HCT116 (cell line): ENCODE data around the gene PF4V1. TPM values are rescaled to one million over a fixed set of nuclear protein-coding genes. Genes with fewer than 3 reads are reported as not detected.

Experiments
- ATAC-seq: fragments of 200-7000 bp; cut with Tn5 transposase; 2 replicates; pipeline ENCODE4 v1.9.1; 2020; ENCODE audit warnings: mild to moderate bottlenecking, moderate library complexity
- BruUV-seq: library from RNA; stranded (reverse); fragments of 400-500 nt; replicated peaks from 2 replicates; lab custom pipeline; 2021; lab: Mats Ljungman, UMichigan
- CTCF ChIA-PET: fragments of 300-600 bp; sonication (Branson Sonifier 250); formaldehyde crosslinking; loops from one replicate; lab custom pipeline; 2021; ENCODE audit warnings: antibody characterized with exemption; lab: Charles Lee
- POLR2A ChIA-PET: fragments of 300-600, 350-600 bp; sonication (Branson Sonifier 250); formaldehyde crosslinking; loops from one replicate; lab custom pipeline; 2021; ENCODE audit warnings: antibody characterized with exemption; lab: Charles Lee
- RAD21 ChIA-PET, 2 experiments: fragments of 300-600 bp; sonication (Branson Sonifier 250); formaldehyde crosslinking; loops; one replicate each; lab custom pipeline; 2023; ENCODE audit warnings: low total read pairs in 2 of 2; ENCODE audit not compliant: uncharacterized antibody in 2 of 2, unreplicated experiment in 2 of 2, low non-redundant PET in 1 of 2; lab: Charles Lee
- DNase-seq: peaks from one replicate; pipeline ENCODE4 v3.0.0-alpha.2; 2010; ENCODE audit warnings: low read depth, low spot score
- H2AFZ ChIP-seq: fragments of 200-600 bp; shearing (Covaris generic), sonication (generic); 2 replicates; pipeline ENCODE4 v1.6.1; 2017; ENCODE audit warnings: low read depth, mixed run types, mixed read lengths, antibody characterized with exemption, low read length; ENCODE audit not compliant: poor library complexity, severe bottlenecking
- H3K27ac ChIP-seq: 2 replicates; pipeline ENCODE4 v1.5.1; 2012; ENCODE audit warnings: low read depth, low read length
- H3K27me3 ChIP-seq: fragments of 200-600 bp; sonication (generic); 2 replicates; pipeline ENCODE4 v1.6.1; 2016; ENCODE audit warnings: mixed run types, low read length, mixed read lengths; ENCODE audit not compliant: insufficient read depth
- H3K36me3 ChIP-seq, 2 experiments: fragments of 200-500 bp in 1 of 2; fragments of 200-600 bp in 1 of 2; sonication (Bioruptor generic) in 1 of 2; sonication (generic) in 1 of 2; 2 replicates each; pipeline versions ENCODE4 v1.5.1 to v1.6.1; 2014 to 2016; ENCODE audit warnings: low read length in 2 of 2, inconsistent platforms in 1 of 2, mixed read lengths in 1 of 2, mixed run types in 1 of 2; ENCODE audit not compliant: insufficient read depth in 2 of 2, control insufficient read depth in 1 of 2
- H3K4me1 ChIP-seq, 2 experiments: fragments of 200-600 bp in 1 of 2; sonication (generic) in 1 of 2; 2 replicates each; pipeline versions ENCODE4 v1.5.1 to v1.6.1; 2012 to 2017; ENCODE audit warnings: low read length in 2 of 2, inconsistent platforms in 1 of 2, mild to moderate bottlenecking in 1 of 2, mixed read lengths in 1 of 2, mixed run types in 1 of 2, moderate library complexity in 1 of 2; ENCODE audit not compliant: insufficient read depth in 2 of 2, control insufficient read depth in 1 of 2
- H3K4me2 ChIP-seq: fragments of 200-600 bp; sonication (generic); 2 replicates; pipeline ENCODE4 v1.6.1; 2017; ENCODE audit warnings: mixed run types, low read length, mixed read lengths
- H3K4me3 ChIP-seq, 2 experiments: fragments of 200-600 bp in 1 of 2; sonication (generic) in 1 of 2; replicated peaks in 1 of 2; 2 replicates each; pipeline ENCODE4 v1.5.1; 2011 to 2016; ENCODE audit warnings: low read length in 2 of 2, control low read depth in 1 of 2, low read depth in 1 of 2, mild to moderate bottlenecking in 1 of 2, mixed read lengths in 1 of 2, mixed run types in 1 of 2
- H3K79me2 ChIP-seq: fragments of 200-600 bp; sonication (generic); 2 replicates; pipeline ENCODE4 v1.6.1; 2017; ENCODE audit warnings: mild to moderate bottlenecking, mixed run types, low read length, moderate library complexity, mixed read lengths; ENCODE audit not compliant: insufficient read depth
- H3K9ac ChIP-seq: fragments of 200-600 bp; sonication (generic); 2 replicates; pipeline ENCODE4 v1.6.1; 2016; ENCODE audit warnings: low read length, mixed read lengths
- H3K9me2 ChIP-seq: fragments of 200-600 bp; sonication (generic), shearing (Covaris generic); 2 replicates; pipeline ENCODE4 v1.6.1; 2017; ENCODE audit warnings: mixed run types, mild to moderate bottlenecking, moderate library complexity; ENCODE audit not compliant: insufficient read depth
- H3K9me3 ChIP-seq, 2 experiments: fragments of 200-500 bp in 1 of 2; fragments of 200-600 bp in 1 of 2; sonication (Bioruptor generic) in 1 of 2; sonication (generic) in 1 of 2; 2 replicates each; pipeline ENCODE4 v1.6.1; 2014 to 2017; ENCODE audit warnings: low read length in 2 of 2, mixed read lengths in 2 of 2, inconsistent platforms in 1 of 2, low read depth in 1 of 2, mild to moderate bottlenecking in 1 of 2, mixed run types in 1 of 2, moderate library complexity in 1 of 2; ENCODE audit not compliant: control insufficient read depth in 1 of 2, insufficient read depth in 1 of 2
- H4K20me1 ChIP-seq: fragments of 200-600 bp; sonication (generic), shearing (Covaris generic); 2 replicates; pipeline ENCODE4 v1.6.1; 2017; ENCODE audit warnings: mixed run types, mild to moderate bottlenecking, moderate library complexity; ENCODE audit not compliant: insufficient read depth
- CEBPB ChIP-seq: IDR thresholded peaks from 2 replicates; pipeline ENCODE4 v1.6.1; 2012; ENCODE audit warnings: low read depth
- EGR1 ChIP-seq: IDR thresholded peaks from 2 replicates; pipeline ENCODE4 v1.6.1; 2012; ENCODE audit warnings: low read depth
- ELF1 ChIP-seq: IDR thresholded peaks from 2 replicates; pipeline ENCODE4 v1.6.1; 2012; ENCODE audit warnings: low read depth, borderline replicate concordance
- EZH2 ChIP-seq: fragments of 200-600 bp; sonication (generic); IDR thresholded peaks from 2 replicates; pipeline ENCODE4 v1.6.1; 2017; ENCODE audit warnings: antibody characterized with exemption, mixed run types
- EZH2phosphoT487 ChIP-seq: fragments of 200-600 bp; IDR thresholded peaks from 2 replicates; pipeline ENCODE4 v1.6.1; 2018; ENCODE audit warnings: antibody characterized with exemption, borderline replicate concordance
- POLR2A ChIP-seq: IDR thresholded peaks from 2 replicates; pipeline ENCODE4 v1.7.0; 2011; ENCODE audit warnings: borderline replicate concordance; ENCODE audit not compliant: insufficient read depth, insufficient read length; ENCODE audit errors: extremely low read depth
- POLR2AphosphoS5 ChIP-seq: IDR thresholded peaks from 2 replicates; pipeline ENCODE4 v1.6.1; 2011; ENCODE audit warnings: mild to moderate bottlenecking, low read depth, low read length, moderate library complexity
- SIN3A ChIP-seq: IDR thresholded peaks from 2 replicates; pipeline ENCODE4 v1.6.1; 2012; ENCODE audit warnings: low read depth
- SP1 ChIP-seq: IDR thresholded peaks from 2 replicates; pipeline ENCODE4 v1.6.1; 2012; ENCODE audit warnings: low read depth
- SRF ChIP-seq: IDR thresholded peaks from 2 replicates; pipeline ENCODE4 v1.6.1; 2012; ENCODE audit warnings: low read depth
- TCF7L2 ChIP-seq: IDR thresholded peaks from 2 replicates; pipeline ENCODE4 v1.7.0; 2011; ENCODE audit warnings: borderline replicate concordance, inconsistent platforms; ENCODE audit not compliant: insufficient read depth, insufficient read length; ENCODE audit errors: extremely low read depth
- YY1 ChIP-seq: IDR thresholded peaks from 2 replicates; pipeline ENCODE4 v1.6.1; 2011; ENCODE audit warnings: low read length, low read depth, moderate library complexity, mild to moderate bottlenecking; ENCODE audit not compliant: insufficient replicate concordance; ENCODE audit errors: extremely low read depth
- ZFX ChIP-seq: fragments of 450-650 bp; IDR thresholded peaks from 2 replicates; pipeline ENCODE4 v1.6.1; 2017
- ZNF274 ChIP-seq: fragments of 200-500 bp; sonication (Bioruptor generic); IDR thresholded peaks from 2 replicates; pipeline ENCODE4 v1.6.1; 2014; ENCODE audit warnings: mild to moderate bottlenecking, low read depth, low read length, inconsistent platforms
- intact Hi-C: fragments of 100-400 bp; cut with micrococcal nuclease; formaldehyde crosslinking; loops from 2 replicates; pipeline ENCODE4 v1.10.0; 2022
- total RNA-seq: library from RNA; stranded (reverse); gene quantifications from one replicate; pipeline ENCODE4 v1.2.1, GENCODE V29; 2021; ENCODE audit not compliant: unreplicated experiment
- TF ChIP-seq, protein P1 (sequence below), 3 experiments: fragments of 200-600 bp in 1 of 3; sonication (generic) in 1 of 3; IDR thresholded peaks in 2 of 3; conservative IDR thresholded peaks in 1 of 3; 2 replicates each; pipeline ENCODE4 v1.5.1; 2012 to 2017; ENCODE audit warnings: low read depth in 2 of 3, low read length in 2 of 3, antibody characterized with exemption in 1 of 3, borderline replicate concordance in 1 of 3, control low read depth in 1 of 3, mild to moderate bottlenecking in 1 of 3, mixed read lengths in 1 of 3, mixed run types in 1 of 3, moderate library complexity in 1 of 3; ENCODE audit not compliant: insufficient read depth in 1 of 3
- TF ChIP-seq, protein P2 (sequence below): IDR thresholded peaks from 2 replicates; pipeline ENCODE4 v1.6.1; 2011; ENCODE audit warnings: mild to moderate bottlenecking, low read length, moderate library complexity; ENCODE audit not compliant: insufficient replicate concordance; ENCODE audit errors: extremely low read depth
- TF ChIP-seq, protein P3 (sequence below): IDR thresholded peaks from 2 replicates; pipeline ENCODE4 v1.6.1; 2012
- TF ChIP-seq, protein P4 (sequence below): IDR thresholded peaks from 2 replicates; pipeline ENCODE4 v1.6.1; 2012; ENCODE audit warnings: low read depth

The PF4V1 gene
- total RNA-seq, 1 experiment from 2014 or later = not detected

DNA sequence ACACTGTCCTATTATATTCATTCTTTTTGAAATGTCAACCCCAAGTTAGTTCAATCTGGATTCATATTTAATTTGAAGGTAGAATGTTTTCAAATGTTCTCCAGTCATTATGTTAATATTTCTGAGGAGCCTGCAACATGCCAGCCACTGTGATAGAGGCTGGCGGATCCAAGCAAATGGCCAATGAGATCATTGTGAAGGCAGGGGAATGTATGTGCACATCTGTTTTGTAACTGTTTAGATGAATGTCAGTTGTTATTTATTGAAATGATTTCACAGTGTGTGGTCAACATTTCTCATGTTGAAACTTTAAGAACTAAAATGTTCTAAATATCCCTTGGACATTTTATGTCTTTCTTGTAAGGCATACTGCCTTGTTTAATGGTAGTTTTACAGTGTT, 17.7 kb downstream of the PF4V1 start:
- ChIA-PET CTCF (no interaction called here), POLR2A (no interaction called here), RAD21 (no interaction called here)
- no peaks in the 10 kb centered on the region for H3K9me3 ChIP-seq
- H3K27me3 ChIP-seq = no peaks in the 10 kb centered on the region
- TF ChIP-seq EGR1 = no peak
- TF ChIP-seq, protein P1, sequence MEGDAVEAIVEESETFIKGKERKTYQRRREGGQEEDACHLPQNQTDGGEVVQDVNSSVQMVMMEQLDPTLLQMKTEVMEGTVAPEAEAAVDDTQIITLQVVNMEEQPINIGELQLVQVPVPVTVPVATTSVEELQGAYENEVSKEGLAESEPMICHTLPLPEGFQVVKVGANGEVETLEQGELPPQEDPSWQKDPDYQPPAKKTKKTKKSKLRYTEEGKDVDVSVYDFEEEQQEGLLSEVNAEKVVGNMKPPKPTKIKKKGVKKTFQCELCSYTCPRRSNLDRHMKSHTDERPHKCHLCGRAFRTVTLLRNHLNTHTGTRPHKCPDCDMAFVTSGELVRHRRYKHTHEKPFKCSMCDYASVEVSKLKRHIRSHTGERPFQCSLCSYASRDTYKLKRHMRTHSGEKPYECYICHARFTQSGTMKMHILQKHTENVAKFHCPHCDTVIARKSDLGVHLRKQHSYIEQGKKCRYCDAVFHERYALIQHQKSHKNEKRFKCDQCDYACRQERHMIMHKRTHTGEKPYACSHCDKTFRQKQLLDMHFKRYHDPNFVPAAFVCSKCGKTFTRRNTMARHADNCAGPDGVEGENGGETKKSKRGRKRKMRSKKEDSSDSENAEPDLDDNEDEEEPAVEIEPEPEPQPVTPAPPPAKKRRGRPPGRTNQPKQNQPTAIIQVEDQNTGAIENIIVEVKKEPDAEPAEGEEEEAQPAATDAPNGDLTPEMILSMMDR (IDR thresholded peaks at IDR 0.05 in 2 of 3, conservative IDR thresholded peaks at IDR 0.05 in 1 of 3; ENCODE audit: borderline replicate concordance in 1 of 3, insufficient read depth in 1 of 3, low read depth in 2 of 3, low read length in 2 of 3) = no peak
- no peak for TF ChIP-seq TCF7L2
- no peak for TF ChIP-seq POLR2AphosphoS5
- TF ChIP-seq YY1 = no peak
- no peak for TF ChIP-seq CEBPB
- TF ChIP-seq, protein P2, sequence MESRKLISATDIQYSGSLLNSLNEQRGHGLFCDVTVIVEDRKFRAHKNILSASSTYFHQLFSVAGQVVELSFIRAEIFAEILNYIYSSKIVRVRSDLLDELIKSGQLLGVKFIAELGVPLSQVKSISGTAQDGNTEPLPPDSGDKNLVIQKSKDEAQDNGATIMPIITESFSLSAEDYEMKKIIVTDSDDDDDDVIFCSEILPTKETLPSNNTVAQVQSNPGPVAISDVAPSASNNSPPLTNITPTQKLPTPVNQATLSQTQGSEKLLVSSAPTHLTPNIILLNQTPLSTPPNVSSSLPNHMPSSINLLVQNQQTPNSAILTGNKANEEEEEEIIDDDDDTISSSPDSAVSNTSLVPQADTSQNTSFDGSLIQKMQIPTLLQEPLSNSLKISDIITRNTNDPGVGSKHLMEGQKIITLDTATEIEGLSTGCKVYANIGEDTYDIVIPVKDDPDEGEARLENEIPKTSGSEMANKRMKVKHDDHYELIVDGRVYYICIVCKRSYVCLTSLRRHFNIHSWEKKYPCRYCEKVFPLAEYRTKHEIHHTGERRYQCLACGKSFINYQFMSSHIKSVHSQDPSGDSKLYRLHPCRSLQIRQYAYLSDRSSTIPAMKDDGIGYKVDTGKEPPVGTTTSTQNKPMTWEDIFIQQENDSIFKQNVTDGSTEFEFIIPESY = no peak
- no peak for TF ChIP-seq POLR2A
- TF ChIP-seq ZNF274 = no peak
- TF ChIP-seq ELF1 = no peak
- TF ChIP-seq SP1 = no peak
- no peak for TF ChIP-seq SRF
- TF ChIP-seq, protein P3, sequence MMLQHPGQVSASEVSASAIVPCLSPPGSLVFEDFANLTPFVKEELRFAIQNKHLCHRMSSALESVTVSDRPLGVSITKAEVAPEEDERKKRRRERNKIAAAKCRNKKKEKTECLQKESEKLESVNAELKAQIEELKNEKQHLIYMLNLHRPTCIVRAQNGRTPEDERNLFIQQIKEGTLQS = no peak
- TF ChIP-seq SIN3A = no peak
- TF ChIP-seq EZH2 = no peak
- TF ChIP-seq ZFX = no peak
- TF ChIP-seq, protein P4, sequence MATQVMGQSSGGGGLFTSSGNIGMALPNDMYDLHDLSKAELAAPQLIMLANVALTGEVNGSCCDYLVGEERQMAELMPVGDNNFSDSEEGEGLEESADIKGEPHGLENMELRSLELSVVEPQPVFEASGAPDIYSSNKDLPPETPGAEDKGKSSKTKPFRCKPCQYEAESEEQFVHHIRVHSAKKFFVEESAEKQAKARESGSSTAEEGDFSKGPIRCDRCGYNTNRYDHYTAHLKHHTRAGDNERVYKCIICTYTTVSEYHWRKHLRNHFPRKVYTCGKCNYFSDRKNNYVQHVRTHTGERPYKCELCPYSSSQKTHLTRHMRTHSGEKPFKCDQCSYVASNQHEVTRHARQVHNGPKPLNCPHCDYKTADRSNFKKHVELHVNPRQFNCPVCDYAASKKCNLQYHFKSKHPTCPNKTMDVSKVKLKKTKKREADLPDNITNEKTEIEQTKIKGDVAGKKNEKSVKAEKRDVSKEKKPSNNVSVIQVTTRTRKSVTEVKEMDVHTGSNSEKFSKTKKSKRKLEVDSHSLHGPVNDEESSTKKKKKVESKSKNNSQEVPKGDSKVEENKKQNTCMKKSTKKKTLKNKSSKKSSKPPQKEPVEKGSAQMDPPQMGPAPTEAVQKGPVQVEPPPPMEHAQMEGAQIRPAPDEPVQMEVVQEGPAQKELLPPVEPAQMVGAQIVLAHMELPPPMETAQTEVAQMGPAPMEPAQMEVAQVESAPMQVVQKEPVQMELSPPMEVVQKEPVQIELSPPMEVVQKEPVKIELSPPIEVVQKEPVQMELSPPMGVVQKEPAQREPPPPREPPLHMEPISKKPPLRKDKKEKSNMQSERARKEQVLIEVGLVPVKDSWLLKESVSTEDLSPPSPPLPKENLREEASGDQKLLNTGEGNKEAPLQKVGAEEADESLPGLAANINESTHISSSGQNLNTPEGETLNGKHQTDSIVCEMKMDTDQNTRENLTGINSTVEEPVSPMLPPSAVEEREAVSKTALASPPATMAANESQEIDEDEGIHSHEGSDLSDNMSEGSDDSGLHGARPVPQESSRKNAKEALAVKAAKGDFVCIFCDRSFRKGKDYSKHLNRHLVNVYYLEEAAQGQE = no peak
- no peak for TF ChIP-seq EZH2phosphoT487
- H3K79me2 ChIP-seq = no peaks in the 10 kb centered on the region
- H2AFZ ChIP-seq = no peak overlapping the region
- peaks cover 0 to 13% of the 10 kb centered on the region in 2 experiments; a peak in 3 of 4 replicates for H3K4me1 ChIP-seq
- no peaks in the 10 kb centered on the region for H3K9me2 ChIP-seq
- no peak overlapping the region for H3K9ac ChIP-seq
- no peaks in the 10 kb centered on the region for H3K36me3 ChIP-seq
- no peaks in the 10 kb centered on the region for H4K20me1 ChIP-seq
- no peak for DNase-seq
- no TSS peak for BruUV-seq
- intact Hi-C loops = no loop called here
- no peak overlapping the region for H3K4me3 ChIP-seq
- H3K27ac ChIP-seq = no peak overlapping the region
- no peak overlapping the region for H3K4me2 ChIP-seq
- no peak for ATAC-seq
